NCI-H146 (cell line): ENCODE data around the gene TTC39C.
A peak's percentile ranks its signal among the peaks of the same experiment; 100 is the strongest.
"Not testable (repeated sequence)": the region's sequence is repeated elsewhere in the genome, so short reads cannot be mapped to it uniquely, and the experiment has no call there.

Experiments
- DNase-seq: peaks from one replicate; lab custom pipeline; 2025; lab: John Stamatoyannopoulos, UW

TTC39C gene

GRCh38 chr18:24016643-24017042 is 2.1 kb downstream of the TTC39C start:
- peak; percentile 71 for DNase-seq

GRCh38 chr18:24018299-24018886 is 3.8 kb downstream of the TTC39C start:
- DNase-seq = no peak

- no peak for DNase-seq
Observed at GRCh38 chr18:24019641-24020331, 5.2 kb downstream of the TTC39C start.

GRCh38 chr18:24021505-24021904 is 7.0 kb downstream of the TTC39C start:
- no peak for DNase-seq

- no peak for DNase-seq
Observed at GRCh38 chr18:24022161-24022560, 7.6 kb downstream of the TTC39C start.

GRCh38 chr18:24023185-24023814 is 8.7 kb downstream of the TTC39C start:
- peak; percentile 44 for DNase-seq

GRCh38 chr18:24024425-24024824 is 9.9 kb downstream of the TTC39C start:
- DNase-seq = no peak

- no peak for DNase-seq
Observed at GRCh38 chr18:24026457-24026856, 11.9 kb downstream of the TTC39C start.

GRCh38 chr18:24027156-24027827 is 12.7 kb downstream of the TTC39C start:
- DNase-seq = no peak

GRCh38 chr18:24028946-24029345 is 14.4 kb downstream of the TTC39C start:
- not testable (repeated sequence) for DNase-seq

- no peak for DNase-seq
Observed at GRCh38 chr18:24031318-24031717, 16.8 kb downstream of the TTC39C start.

- DNase-seq = no peak
Observed at GRCh38 chr18:24031916-24032315, 17.4 kb downstream of the TTC39C start.

- DNase-seq = no peak
Observed at GRCh38 chr18:24033641-24034412, 19.3 kb downstream of the TTC39C start.

- no peak for DNase-seq
Observed at GRCh38 chr18:24035316-24035715, 20.8 kb downstream of the TTC39C start.

- no peak for DNase-seq
Observed at GRCh38 chr18:24039671-24040070, 25.1 kb downstream of the TTC39C start.

- no peak for DNase-seq
Observed at GRCh38 chr18:24041691-24042090, 27.1 kb downstream of the TTC39C start.

GRCh38 chr18:24043403-24043802 is 28.8 kb downstream of the TTC39C start:
- no peak for DNase-seq

- DNase-seq = no peak
Observed at GRCh38 chr18:24048261-24048660, 33.7 kb downstream of the TTC39C start.

GRCh38 chr18:24049142-24049541 is 34.6 kb downstream of the TTC39C start:
- no peak for DNase-seq

GRCh38 chr18:24051031-24051947 is 36.7 kb downstream of the TTC39C start:
- DNase-seq = no peak

- DNase-seq = no peak
Observed at GRCh38 chr18:24052053-24052452, 37.5 kb downstream of the TTC39C start.
